Mesendoderm (in vitro differentiated cells): ENCODE data around the gene RANBP6.

Experiments
- DNase-seq: peaks from one replicate; pipeline ENCODE4 v3.0.0; 2013
- H2AK5ac ChIP-seq: 2 replicates; pipeline ENCODE4 v1.6.1; 2013; ENCODE audit warnings: low read length, inconsistent platforms
- H2BK120ac ChIP-seq: 2 replicates; pipeline ENCODE4 v1.6.1; 2013; ENCODE audit warnings: low read depth, mild to moderate bottlenecking, low read length, moderate library complexity, mixed read lengths
- H2BK15ac ChIP-seq: replicated peaks from 2 replicates; pipeline ENCODE4 v1.6.1; 2013; ENCODE audit warnings: low read depth, mild to moderate bottlenecking, moderate library complexity
- H2BK5ac ChIP-seq: 2 replicates; pipeline ENCODE4 v1.6.1; 2013; ENCODE audit warnings: low read length, inconsistent platforms
- H3K18ac ChIP-seq: 2 replicates; pipeline ENCODE4 v1.6.1; 2013; ENCODE audit warnings: mild to moderate bottlenecking, low read length, mixed read lengths
- H3K23ac ChIP-seq: one replicate; pipeline ENCODE4 v1.6.1; 2013; ENCODE audit warnings: low read length
- H3K27ac ChIP-seq: 2 replicates; pipeline ENCODE4 v1.5.1; 2013; ENCODE audit warnings: low read depth, mild to moderate bottlenecking, inconsistent platforms, low read length, moderate library complexity
- H3K27me3 ChIP-seq: 2 replicates; pipeline ENCODE4 v1.6.1; 2013; ENCODE audit warnings: low read length, control low read depth, mild to moderate bottlenecking, inconsistent platforms; ENCODE audit not compliant: insufficient read depth, poor library complexity
- H3K36me3 ChIP-seq: 2 replicates; pipeline ENCODE4 v1.6.1; 2013; ENCODE audit warnings: low read length, inconsistent platforms; ENCODE audit not compliant: control insufficient read depth, insufficient read depth
- H3K4ac ChIP-seq: one replicate; pipeline ENCODE4 v1.6.1; 2013; ENCODE audit warnings: low read depth, mild to moderate bottlenecking, low read length, moderate library complexity
- H3K4me1 ChIP-seq: 2 replicates; pipeline ENCODE4 v1.6.1; 2013; ENCODE audit warnings: low read depth, low read length, inconsistent platforms; ENCODE audit not compliant: control insufficient read depth
- H3K4me2 ChIP-seq: 2 replicates; pipeline ENCODE4 v1.6.1; 2013; ENCODE audit warnings: low read length
- H3K4me3 ChIP-seq: 2 replicates; pipeline ENCODE4 v1.5.1; 2013; ENCODE audit warnings: mild to moderate bottlenecking, low read length
- H3K56ac ChIP-seq: one replicate; pipeline ENCODE4 v1.6.1; 2013; ENCODE audit warnings: low read length
- H3K79me1 ChIP-seq: 2 replicates; pipeline ENCODE4 v1.6.1; 2013; ENCODE audit warnings: low read length, inconsistent platforms
- H3K79me2 ChIP-seq: 2 replicates; pipeline ENCODE4 v1.6.1; 2013; ENCODE audit warnings: mild to moderate bottlenecking, low read length; ENCODE audit not compliant: control insufficient read depth, insufficient read depth
- H3K9ac ChIP-seq: 2 replicates; pipeline ENCODE4 v1.6.1; 2013; ENCODE audit warnings: low read length, inconsistent platforms
- H4K5ac ChIP-seq: one replicate; pipeline ENCODE4 v1.6.1; 2013; ENCODE audit warnings: low read length
- H4K8ac ChIP-seq: one replicate; pipeline ENCODE4 v1.6.1; 2013; ENCODE audit warnings: low read depth, mild to moderate bottlenecking, control low read depth, low read length, moderate library complexity
- WGBS: extraction: QIAGEN DNeasy Blood & Tissue Kit; methylation state at CpG from one replicate; pipeline ENCODE4 v1.1.7; 2013; ENCODE audit warnings: low lambda C conversion rate, missing lambda C conversion rate; ENCODE audit not compliant: insufficient coverage; ENCODE audit errors: extremely low coverage; 5-methylcytosine and 5-hydroxymethylcytosine counted together

Gene RANBP6

GRCh38 chr9:6014670-6015270 is 654 bp downstream of the RANBP6 start:
- Histone ChIP-seq H3K36me3 (no peaks in the 10 kb centered on the region), H3K27ac (peak overlapping the region; percentile 22), H2BK5ac (no peak overlapping the region), H3K27me3 (no peaks in the 10 kb centered on the region), H4K8ac (no peak overlapping the region), H3K4ac (no peak overlapping the region), H3K56ac (peak overlapping the region; percentile 97), H3K9ac (peak overlapping the region; percentile 68), H3K18ac (no peak overlapping the region), H2AK5ac (no peak overlapping the region), H3K23ac (no peak overlapping the region), H3K4me2 (peak overlapping the region; percentile 95), H3K79me1 (peaks cover 10% of the 10 kb centered on the region), H4K5ac (peak overlapping the region; percentile 82), H3K4me1 (peaks cover 9% of the 10 kb centered on the region), H3K4me3 (peak overlapping the region; percentile 75), H2BK120ac (no peak overlapping the region), H2BK15ac (no peak overlapping the region), H3K79me2 (peaks cover 34% of the 10 kb centered on the region)
- WGBS: no CpG with 5 or more reads among the region's 9 CpGs
- DNase-seq: peak; percentile 64

- H3K36me3 ChIP-seq: no peaks in the 10 kb centered on the region
- peak; percentile 99 for DNase-seq
- H3K56ac ChIP-seq: peak overlapping the region; percentile 98
- H2BK5ac ChIP-seq: no peak overlapping the region
- no peaks in the 10 kb centered on the region for H3K4me1 ChIP-seq
- H2AK5ac ChIP-seq: no peak overlapping the region
- H3K27ac ChIP-seq: peak overlapping the region; percentile 90
- H3K4me2 ChIP-seq: no peak overlapping the region
- H4K8ac ChIP-seq: peak overlapping the region; percentile 65
- H3K4ac ChIP-seq: peak overlapping the region; percentile 98
- H3K79me2 ChIP-seq: peaks cover 21% of the 10 kb centered on the region
- no peak overlapping the region for H3K23ac ChIP-seq
- no peak overlapping the region for H4K5ac ChIP-seq
- peak overlapping the region; percentile 65 for H2BK120ac ChIP-seq
- H3K4me3 ChIP-seq: peak overlapping the region; percentile 43
- WGBS: no CpG with 5 or more reads among the region's 40 CpGs
- H2BK15ac ChIP-seq: no peak overlapping the region
- peaks cover 2% of the 10 kb centered on the region for H3K79me1 ChIP-seq
- H3K27me3 ChIP-seq: no peaks in the 10 kb centered on the region
- peak overlapping the region; percentile 86 for H3K9ac ChIP-seq
- H3K18ac ChIP-seq: peak overlapping the region; percentile 99
These were observed 7.0 kb downstream of the RANBP6 start for GRCh38 chr9:6008169-6008979.

- peaks cover 2% of the 10 kb centered on the region for H3K79me1 ChIP-seq
- H2BK120ac ChIP-seq: peak overlapping the region; percentile 65
- peaks cover 16% of the 10 kb centered on the region for H3K79me2 ChIP-seq
- H3K23ac ChIP-seq: no peak overlapping the region
- no peak overlapping the region for H2BK15ac ChIP-seq
- no peaks in the 10 kb centered on the region for H3K36me3 ChIP-seq
- H3K4me3 ChIP-seq: peak overlapping the region; percentile 88
- H4K8ac ChIP-seq: no peak overlapping the region
- no peaks in the 10 kb centered on the region for H3K4me1 ChIP-seq
- H3K18ac ChIP-seq: peak overlapping the region; percentile 99
- no peaks in the 10 kb centered on the region for H3K27me3 ChIP-seq
- H3K56ac ChIP-seq: peak overlapping the region; percentile 98
- peak overlapping the region; percentile 90 for H3K27ac ChIP-seq
- peak overlapping the region; percentile 86 for H3K9ac ChIP-seq
- H3K4ac ChIP-seq: peak overlapping the region; percentile 98
- no peak overlapping the region for H3K4me2 ChIP-seq
- no peak overlapping the region for H4K5ac ChIP-seq
- DNase-seq: peak; percentile 91
- H2AK5ac ChIP-seq: no peak overlapping the region
- H2BK5ac ChIP-seq: no peak overlapping the region
- no CpG with 5 or more reads among the region's 54 CpGs for WGBS
These were observed 7.7 kb downstream of the RANBP6 start for GRCh38 chr9:6007770-6008168.

- Histone ChIP-seq H3K79me1 (peaks cover 2% of the 10 kb centered on the region), H4K8ac (no peak overlapping the region), H2BK15ac (no peak overlapping the region), H3K4me2 (peak overlapping the region; percentile 81), H3K27me3 (no peaks in the 10 kb centered on the region), H3K56ac (peak overlapping the region; percentile 98), H3K18ac (peak overlapping the region; percentile 99), H3K4me3 (peak overlapping the region; percentile 88), H3K27ac (peak overlapping the region; percentile 90), H2BK5ac (no peak overlapping the region), H4K5ac (no peak overlapping the region), H2BK120ac (no peak overlapping the region), H2AK5ac (no peak overlapping the region), H3K9ac (peak overlapping the region; percentile 86), H3K4me1 (no peaks in the 10 kb centered on the region), H3K4ac (no peak overlapping the region), H3K23ac (no peak overlapping the region), H3K79me2 (peaks cover 11% of the 10 kb centered on the region), H3K36me3 (no peaks in the 10 kb centered on the region)
- WGBS: no CpG with 5 or more reads among the region's 59 CpGs
- peak; percentile 96 for DNase-seq
These were observed 8.2 kb downstream of the RANBP6 start for GRCh38 chr9:6007058-6007769.

GRCh38 chr9:6006749-6007057 is 8.7 kb downstream of the RANBP6 start:
- WGBS: no CpG with 5 or more reads among the region's 13 CpGs
- H3K4me2 ChIP-seq: peak overlapping the region; percentile 37

More at GRCh38 chr9:6006749-6007057, 8.7 kb downstream of the RANBP6 start:
- peak overlapping the region; percentile 35 for H3K56ac ChIP-seq
- H3K36me3 ChIP-seq: no peaks in the 10 kb centered on the region
- no peak overlapping the region for H4K8ac ChIP-seq
- no peak overlapping the region for H2BK5ac ChIP-seq
- no peak for DNase-seq
- no peak overlapping the region for H2BK15ac ChIP-seq
- H3K4ac ChIP-seq: no peak overlapping the region
- H3K4me3 ChIP-seq: peak overlapping the region; percentile 34
- no peaks in the 10 kb centered on the region for H3K4me1 ChIP-seq
- no peak overlapping the region for H2AK5ac ChIP-seq
- H3K27ac ChIP-seq: peak overlapping the region; percentile 90
- no peak overlapping the region for H2BK120ac ChIP-seq
- H3K27me3 ChIP-seq: no peaks in the 10 kb centered on the region
- H3K79me1 ChIP-seq: peaks cover 2% of the 10 kb centered on the region
- no peak overlapping the region for H3K18ac ChIP-seq
- peak overlapping the region; percentile 35 for H3K9ac ChIP-seq
- no peak overlapping the region for H3K23ac ChIP-seq
- H4K5ac ChIP-seq: no peak overlapping the region
- H3K79me2 ChIP-seq: peaks cover 10% of the 10 kb centered on the region
